ENCODE results near the gene NIP7.

- TF ChIP-seq, protein P1, sequence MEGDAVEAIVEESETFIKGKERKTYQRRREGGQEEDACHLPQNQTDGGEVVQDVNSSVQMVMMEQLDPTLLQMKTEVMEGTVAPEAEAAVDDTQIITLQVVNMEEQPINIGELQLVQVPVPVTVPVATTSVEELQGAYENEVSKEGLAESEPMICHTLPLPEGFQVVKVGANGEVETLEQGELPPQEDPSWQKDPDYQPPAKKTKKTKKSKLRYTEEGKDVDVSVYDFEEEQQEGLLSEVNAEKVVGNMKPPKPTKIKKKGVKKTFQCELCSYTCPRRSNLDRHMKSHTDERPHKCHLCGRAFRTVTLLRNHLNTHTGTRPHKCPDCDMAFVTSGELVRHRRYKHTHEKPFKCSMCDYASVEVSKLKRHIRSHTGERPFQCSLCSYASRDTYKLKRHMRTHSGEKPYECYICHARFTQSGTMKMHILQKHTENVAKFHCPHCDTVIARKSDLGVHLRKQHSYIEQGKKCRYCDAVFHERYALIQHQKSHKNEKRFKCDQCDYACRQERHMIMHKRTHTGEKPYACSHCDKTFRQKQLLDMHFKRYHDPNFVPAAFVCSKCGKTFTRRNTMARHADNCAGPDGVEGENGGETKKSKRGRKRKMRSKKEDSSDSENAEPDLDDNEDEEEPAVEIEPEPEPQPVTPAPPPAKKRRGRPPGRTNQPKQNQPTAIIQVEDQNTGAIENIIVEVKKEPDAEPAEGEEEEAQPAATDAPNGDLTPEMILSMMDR (IDR thresholded peaks at IDR 0.05 in 2 of 3, conservative IDR thresholded peaks at IDR 0.05 in 1 of 3; ENCODE audit: borderline replicate concordance in 1 of 3, insufficient read depth in 1 of 3, low read depth in 2 of 3, low read length in 2 of 3): no peak
- TF ChIP-seq EZH2phosphoT487 (IDR thresholded peaks at IDR 0.05; ENCODE audit: borderline replicate concordance) (no peak), FOSL1 (IDR thresholded peaks at IDR 0.05; ENCODE audit: low read depth) (no peak), TCF7L2 (IDR thresholded peaks at IDR 0.05; ENCODE audit: borderline replicate concordance, extremely low read depth, insufficient read depth, insufficient read length) (no peak), RAD21 (IDR thresholded peaks at IDR 0.05; ENCODE audit: low read depth) (no peak), POLR2A (IDR thresholded peaks at IDR 0.05; ENCODE audit: borderline replicate concordance, extremely low read depth, insufficient read depth, insufficient read length) (no peak), ELF1 (IDR thresholded peaks at IDR 0.05; ENCODE audit: borderline replicate concordance, low read depth) (no peak)
These were observed 30.3 kb upstream of the NIP7 start for GRCh38 chr16:69309316-69309715.

All from HCT116 (cell line).